Measurements from ENCODE around the gene TTYH3.

TTYH3 gene

DNA sequence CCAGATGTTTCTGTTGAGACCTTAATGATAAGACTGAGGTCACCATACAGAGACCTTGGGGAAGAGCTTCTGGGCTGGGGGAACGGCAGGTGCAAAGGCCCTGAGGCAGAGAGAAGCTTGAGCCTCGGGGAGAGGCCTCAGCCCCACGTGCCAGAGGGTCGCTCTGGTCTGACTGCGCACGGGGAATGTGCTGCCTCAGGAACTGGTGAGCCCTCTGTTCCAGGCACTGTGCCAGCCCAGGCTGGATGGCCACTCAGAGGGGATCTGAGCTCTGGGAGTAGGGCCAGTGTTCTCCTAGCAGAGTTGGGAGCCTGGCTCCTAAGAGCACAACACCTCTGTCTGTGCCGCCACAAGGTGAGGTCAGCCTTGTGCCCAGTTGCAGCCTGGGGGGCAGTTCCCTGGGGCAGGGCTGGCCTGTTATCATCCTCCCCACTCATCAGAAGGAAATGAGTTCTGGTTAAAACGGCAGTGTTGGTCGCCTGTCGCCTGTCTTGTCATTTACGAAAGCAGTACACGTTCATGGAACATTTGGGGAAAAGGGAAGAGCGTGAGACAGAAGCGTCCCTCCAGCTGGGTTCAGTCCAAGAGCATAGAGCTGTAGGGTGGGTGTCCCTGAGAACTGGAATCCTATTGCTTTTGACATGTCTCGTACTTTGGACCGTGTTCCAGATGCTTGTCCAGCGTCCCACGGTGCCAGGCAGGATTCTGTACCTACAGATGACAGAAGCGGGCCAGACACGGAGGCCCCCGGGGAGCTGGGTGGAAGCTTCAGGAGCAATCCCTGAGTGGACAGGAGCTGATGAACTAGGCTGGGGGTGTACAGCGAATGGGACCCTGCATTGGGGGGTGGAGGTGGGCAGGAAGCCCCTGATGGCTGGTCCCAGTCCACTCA, 4.3 kb downstream of the TTYH3 start:
- DNase-seq: no peak

- no peak for DNase-seq
These were observed 5.3 kb downstream of the TTYH3 start for GRCh38 chr7:2637066-2637471.

- no peak for DNase-seq
These were observed 5.9 kb downstream of the TTYH3 start for GRCh38 chr7:2637505-2638223.

DNA sequence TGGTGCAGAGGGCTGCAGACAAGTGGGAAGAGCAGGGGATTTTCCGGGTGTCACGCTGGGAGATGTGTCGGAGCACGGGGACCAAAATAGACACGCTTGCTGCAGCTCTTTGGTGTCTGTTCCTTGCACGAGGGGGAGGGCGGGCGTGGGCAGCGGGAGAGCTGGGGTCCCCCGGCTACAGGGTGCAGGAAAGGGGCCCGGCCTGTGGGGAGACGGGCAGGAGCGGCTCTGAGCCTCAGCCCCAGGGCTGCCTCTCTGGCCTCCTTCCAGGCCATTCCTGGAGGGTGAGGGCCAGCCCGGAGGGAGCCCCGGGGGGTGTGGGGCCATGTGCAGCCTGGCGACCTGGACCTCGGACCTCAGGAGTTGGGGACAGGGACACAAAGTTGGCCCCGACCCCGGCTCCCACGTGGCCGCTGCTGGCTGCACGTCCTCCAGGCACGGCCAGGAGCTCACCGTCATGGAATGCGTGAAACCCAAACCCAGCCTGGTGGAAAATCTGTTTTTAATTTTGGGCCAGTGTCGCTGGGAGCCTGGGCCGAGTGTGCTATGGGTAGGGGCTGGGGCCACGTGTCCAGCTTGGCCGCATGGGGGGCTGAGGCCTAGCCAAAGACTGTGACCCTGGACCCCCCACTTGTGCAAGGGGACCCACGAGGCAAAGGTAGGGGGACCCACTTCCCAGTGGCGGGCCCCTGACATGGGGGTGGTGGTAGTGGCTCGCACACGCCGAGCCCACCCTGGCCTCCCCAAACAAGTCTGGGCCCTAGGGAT, 6.6 kb downstream of the TTYH3 start:
- DNase-seq: no peak

GRCh38 chr7:2639181-2639681, 7.4 kb downstream of the TTYH3 start:
- DNase-seq: no peak

DNA sequence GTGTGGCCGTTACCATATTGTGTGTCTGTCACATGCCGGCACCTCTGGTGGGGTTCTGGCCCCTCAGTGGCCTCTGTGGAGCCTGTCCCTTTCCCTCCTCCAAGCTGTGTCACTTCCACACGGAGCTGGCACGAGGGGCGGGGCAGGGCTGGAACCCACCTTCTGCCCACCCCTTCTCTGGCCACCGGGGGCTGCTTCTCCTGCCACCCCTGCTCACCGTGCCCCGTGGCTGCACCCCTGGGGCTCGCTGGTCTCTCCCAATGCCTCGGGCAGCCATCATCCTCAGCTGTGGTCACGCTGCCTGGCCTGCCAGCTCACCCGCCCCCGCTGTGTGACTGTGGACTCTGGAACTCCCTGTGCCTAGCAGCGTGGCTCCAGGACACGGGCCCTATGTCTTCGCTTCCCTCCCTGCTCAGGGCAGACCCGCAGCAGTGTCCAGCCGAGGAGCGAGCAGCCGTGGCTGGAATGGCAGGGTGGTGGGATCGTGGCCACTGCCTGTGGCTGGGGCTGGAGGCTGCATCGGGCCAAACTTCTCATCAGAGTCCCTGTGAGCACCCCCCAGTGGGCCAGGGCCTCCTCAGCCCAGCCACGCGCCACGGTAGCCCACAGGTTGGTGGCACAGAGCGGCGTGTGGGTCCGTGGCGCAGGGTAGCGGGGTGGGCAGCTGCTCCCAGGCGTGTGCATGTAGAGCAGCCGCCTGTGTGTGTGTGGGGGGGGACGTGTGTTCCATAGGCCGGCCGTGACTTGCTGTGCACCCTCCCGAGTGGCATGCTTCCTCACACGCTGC, 8.1 kb downstream of the TTYH3 start:
- DNase-seq: no peak

DNA sequence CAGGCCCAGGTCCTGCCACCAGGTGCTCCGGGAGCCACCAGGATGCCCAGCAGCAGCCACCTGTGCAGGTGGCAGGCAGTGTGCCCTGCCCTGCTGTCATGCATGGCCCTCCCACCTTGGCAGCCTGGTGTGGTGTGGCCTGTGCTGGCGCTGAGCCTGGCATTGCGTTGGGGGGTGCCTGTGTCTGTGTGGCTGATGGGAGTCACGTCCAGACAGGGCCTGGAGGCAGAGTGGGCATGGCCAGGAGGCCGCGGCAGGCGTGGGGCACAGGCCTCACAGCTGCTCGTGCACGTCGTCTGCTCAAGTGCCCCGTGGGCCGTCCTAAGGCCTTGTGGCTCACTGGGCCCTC, 8.7 kb downstream of the TTYH3 start:
- no peak for DNase-seq

GRCh38 chr7:2640846-2641316, 9.1 kb downstream of the TTYH3 start:
- DNase-seq: no peak

GRCh38 chr7:2641406-2642393, 9.9 kb downstream of the TTYH3 start:
- DNase-seq: no peak

DNA sequence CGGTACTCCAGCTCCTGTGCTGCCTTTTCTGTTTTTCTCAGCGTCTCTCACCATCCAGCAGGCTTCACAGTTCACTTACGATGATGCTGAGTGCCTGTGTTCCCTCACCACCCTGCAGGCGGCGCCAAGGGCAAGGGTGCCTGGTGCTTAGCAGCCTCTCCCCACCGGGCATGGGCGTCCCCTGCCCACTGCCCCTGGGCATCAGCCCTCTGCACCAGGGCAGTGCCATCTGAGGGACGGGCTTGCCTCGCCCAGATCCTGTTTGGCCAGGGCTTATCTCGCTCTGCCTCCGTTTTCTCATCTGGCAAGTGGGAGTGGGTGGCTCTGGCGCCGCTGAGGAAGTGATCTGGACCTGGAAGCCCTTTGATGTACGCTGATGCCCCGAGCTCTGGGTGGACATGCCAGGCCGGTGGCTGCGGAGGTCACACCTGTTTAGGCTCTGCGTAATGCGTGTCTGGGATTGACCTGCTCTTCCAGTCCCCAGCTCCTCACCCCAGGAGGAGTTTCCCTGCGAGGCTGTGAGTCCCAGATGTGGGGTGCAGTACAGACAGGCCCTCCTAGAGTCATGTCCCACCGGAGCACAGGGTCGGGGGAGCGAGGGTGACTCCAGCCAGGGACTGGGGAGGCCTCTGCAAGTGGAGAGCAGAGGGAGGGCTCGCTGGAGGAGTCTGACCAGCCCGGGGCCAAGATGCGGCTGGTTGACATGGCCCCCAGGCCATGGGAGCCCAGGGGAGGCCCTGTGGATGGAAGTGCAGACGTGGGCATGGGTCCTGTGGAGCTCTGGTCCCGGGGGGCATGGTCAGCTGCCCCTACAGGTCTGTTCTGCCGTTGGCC, 11.8 kb downstream of the TTYH3 start:
- DNase-seq: no peak

GRCh38 chr7:2644220-2644561, 12.4 kb downstream of the TTYH3 start:
- DNase-seq: no peak

GRCh38 chr7:2644562-2645273, 12.9 kb downstream of the TTYH3 start:
- no peak for DNase-seq

DNA sequence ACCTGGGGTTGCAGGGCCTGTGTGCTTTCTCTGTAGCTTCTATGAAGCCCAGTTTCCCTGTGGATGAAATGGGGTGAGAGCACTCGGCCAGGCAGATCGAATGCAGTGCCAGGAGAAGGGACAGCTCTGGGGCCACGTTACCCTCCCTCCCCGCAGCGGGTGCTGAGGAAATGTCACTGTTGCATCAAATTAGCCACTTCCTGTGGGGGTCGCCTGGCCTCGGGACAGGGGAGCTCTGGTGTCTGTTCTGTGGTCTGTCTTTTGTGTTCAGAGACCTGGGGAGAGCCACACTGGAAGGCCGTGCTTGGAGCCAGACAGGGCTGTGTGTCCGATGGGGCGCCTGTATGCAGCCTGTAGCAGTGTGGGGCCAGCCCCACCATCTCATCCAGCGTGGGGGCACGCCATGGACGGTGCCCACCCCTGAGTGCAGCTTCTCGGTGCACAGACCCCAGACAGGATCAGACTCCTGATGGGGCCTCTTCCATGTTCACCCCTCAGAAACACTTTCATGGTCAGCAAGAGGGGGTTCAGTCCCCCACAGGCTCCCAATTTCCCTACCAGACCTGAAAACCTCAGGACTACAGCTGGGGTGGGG, 13.6 kb downstream of the TTYH3 start:
- DNase-seq: peak; percentile 52

DNA sequence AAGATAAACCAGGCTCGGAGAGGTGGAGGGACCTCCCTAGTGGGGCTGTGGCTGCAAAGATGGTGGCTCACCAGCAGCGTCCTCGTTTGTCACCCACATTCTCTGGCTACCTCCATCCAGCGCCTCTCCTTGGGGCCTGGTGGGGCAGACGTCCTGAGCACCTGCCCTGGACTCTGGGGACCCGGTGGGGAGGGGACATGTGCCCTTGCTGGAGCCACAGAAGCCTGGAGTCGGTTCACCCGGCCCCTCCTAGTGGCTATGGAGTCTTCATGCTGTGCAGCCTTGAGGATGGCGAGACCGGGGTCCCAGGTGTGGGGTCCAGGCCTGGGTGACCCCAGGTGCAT, 14.5 kb downstream of the TTYH3 start:
- DNase-seq: no peak

- no peak for DNase-seq
These were observed 15.1 kb downstream of the TTYH3 start for GRCh38 chr7:2646680-2647571.

- no peak for DNase-seq
These were observed 15.9 kb downstream of the TTYH3 start for GRCh38 chr7:2647594-2648172.

GRCh38 chr7:2649139-2649838, 17.5 kb downstream of the TTYH3 start:
- DNase-seq: no peak
